ENCODE measurements around the gene XIST.
"Not testable (repeated sequence)": the region's sequence is repeated elsewhere in the genome, so short reads cannot be mapped to it uniquely, and the experiment has no call there.

The XIST gene

GRCh38 chrX:73792511-73792910 is 60.0 kb downstream of the XIST start:
- DNase-seq = not testable (repeated sequence)

- no peak for DNase-seq
Measured at GRCh38 chrX:73785493-73785892, 67.0 kb downstream of the XIST start.
